Esophagus muscularis mucosa (tissue), 4 donors: ENCODE measurements around the gene FASTK. TPM values are rescaled to one million over a fixed set of nuclear protein-coding genes. Genes with fewer than 3 reads are reported as not detected.

Experiments
- DNase-seq: peaks from one replicate; pipeline ENCODE4 v3.0.0-alpha.2; 2017; ENCODE audit errors: extremely low spot score
- H3K27ac ChIP-seq, 4 donors: fragments of 200-600 bp; sonication (generic); replicated peaks in 1 of 4; 1 replicate in 3 of 4; 2 replicates in 1 of 4; pipeline ENCODE4 v1.5.1; 2016 to 2019; ENCODE audit warnings: mild to moderate bottlenecking in 1 of 4
- H3K27me3 ChIP-seq, 4 donors: fragments of 200-600 bp; sonication (generic); one replicate each; pipeline versions ENCODE4 v1.5.1 to v1.6.0; 2016 to 2019
- H3K36me3 ChIP-seq, 4 donors: fragments of 200-600 bp; sonication (generic); one replicate each; pipeline ENCODE4 v1.5.1; 2016 to 2019
- H3K4me1 ChIP-seq, 4 donors: fragments of 200-600 bp; sonication (generic); one replicate each; pipeline ENCODE4 v1.5.1; 2016 to 2019
- H3K4me3 ChIP-seq, 4 donors: fragments of 200-600 bp; sonication (generic); 1 replicate in 2 of 4; 2 replicates in 2 of 4; pipeline ENCODE4 v1.5.1; 2016 to 2019; ENCODE audit warnings: mild to moderate bottlenecking in 4 of 4, moderate library complexity in 1 of 4
- H3K9me3 ChIP-seq, 4 donors: fragments of 200-600 bp; sonication (generic); 1 replicate in 3 of 4; 2 replicates in 1 of 4; pipeline ENCODE4 v1.5.1; 2016 to 2019
- CTCF ChIP-seq, 3 experiments: fragments of 200-600 bp in 2 of 3; fragments of 450-650 bp in 1 of 3; sonication (generic) in 2 of 3; IDR thresholded peaks; one replicate each; pipeline ENCODE4 v1.5.1; 2017 to 2019; ENCODE audit warnings: antibody characterized with exemption in 3 of 3, mild to moderate bottlenecking in 2 of 3, moderate library complexity in 1 of 3
- EP300 ChIP-seq: sonication (generic); formaldehyde crosslinking; IDR thresholded peaks from one replicate; pipeline ENCODE4 v1.6.1; 2017; ENCODE audit warnings: antibody characterized with exemption
- POLR2A ChIP-seq: fragments of 450-650 bp; IDR thresholded peaks from one replicate; pipeline ENCODE4 v1.6.1; 2017; ENCODE audit warnings: antibody characterized with exemption, moderate library complexity, mild to moderate bottlenecking, low read depth
- POLR2AphosphoS5 ChIP-seq, 2 donors: sonication (generic); formaldehyde crosslinking; IDR thresholded peaks; one replicate each; pipeline ENCODE4 v1.6.1; 2017; ENCODE audit warnings: antibody characterized with exemption in 2 of 2
- WGBS: methylation state at CpG from one replicate; pipeline ENCODE4 v1.1.5; 2018; 5-methylcytosine and 5-hydroxymethylcytosine counted together
- intact Hi-C: fragments of 100-400 bp; cut with DNase I; formaldehyde crosslinking; loops from one replicate; pipeline ENCODE4 v1.15.1; 2023
- total RNA-seq, 4 donors: library from RNA; depleted of rRNA; stranded (reverse); fragments of >200 nt; gene quantifications; one replicate each; pipeline versions ENCODE4 v1.1.0 to v1.2.1, GENCODE V29; 2016

Gene FASTK
- total RNA-seq, 4 donors from 2014 or later = 45.7 to 74.9 (median 60.4) TPM

- intact Hi-C loops = no loop called here
- H3K4me3 ChIP-seq = peak overlapping the region in 3 of 4 donors; percentile 13 to 35 (median 20)
- no peaks in the 10 kb centered on the region for H3K9me3 ChIP-seq
- peaks cover 0 to 15% (median 0%) of the 10 kb centered on the region in 4 donors for H3K27me3 ChIP-seq
- DNase-seq = no peak
- WGBS = 2% methylated on average over 9 of the region's 50 CpGs
- peaks cover 0 to 16% (median 8%) of the 10 kb centered on the region in 4 donors for H3K36me3 ChIP-seq
- TF ChIP-seq CTCF (IDR thresholded peaks at IDR 0.05) (no peak), POLR2AphosphoS5 (IDR thresholded peaks at IDR 0.05) (peak; percentile 10 to 63), POLR2A (no peak)
- H3K4me1 ChIP-seq = peaks cover 9 to 32% (median 22%) of the 10 kb centered on the region in 4 donors
- no peak overlapping the region for H3K27ac ChIP-seq
Observed at GRCh38 chr7:151051108-151051507, 29.5 kb downstream of the FASTK start.

GRCh38 chr7:151048911-151049463, 31.6 kb downstream of the FASTK start:
- TF ChIP-seq POLR2A (no peak), POLR2AphosphoS5 (IDR thresholded peaks at IDR 0.05) (no peak), CTCF (IDR thresholded peaks at IDR 0.05) (no peak), EP300 (no peak)
- intact Hi-C loops = no loop called here
- Histone ChIP-seq H3K4me1 (peaks cover 9 to 32% (median 22%) of the 10 kb centered on the region in 4 donors), H3K27me3 (peaks cover 0 to 15% (median 0%) of the 10 kb centered on the region in 4 donors), H3K4me3 (no peak overlapping the region), H3K36me3 (peaks cover 0 to 32% (median 28%) of the 10 kb centered on the region in 4 donors), H3K9me3 (no peaks in the 10 kb centered on the region), H3K27ac (no peak overlapping the region)
- WGBS = 79% methylated on average over 12 of the region's 38 CpGs
- no peak for DNase-seq

- intact Hi-C loops = no loop called here
- 80% methylated on average over 22 of the region's 22 CpGs for WGBS
Observed at GRCh38 chr7:151047976-151048815, 32.4 kb downstream of the FASTK start, which contains the start of gene ASIC3. TSS of gene ASIC3 (plus strand) at chr7:151048531. CDS start at chr7:151048886, 355 bp downstream.

More at GRCh38 chr7:151047976-151048815, 32.4 kb downstream of the FASTK start, which contains the start of gene ASIC3:
- no peak within 1 kb of the TSS for H3K4me3 ChIP-seq
- no peak for DNase-seq
- H3K36me3 ChIP-seq = peaks cover 0 to 33% (median 28%) of the 10 kb centered on the region in 4 donors
- H3K9me3 ChIP-seq = no peaks in the 10 kb centered on the region
- H3K4me1 ChIP-seq = peaks cover 9 to 32% (median 22%) of the 10 kb centered on the region in 4 donors
- H3K27ac ChIP-seq = no peak within 1 kb of the TSS
- H3K27me3 ChIP-seq = peaks cover 0 to 15% (median 0%) of the 10 kb centered on the region in 4 donors
- TF ChIP-seq CTCF (IDR thresholded peaks at IDR 0.05) (no peak), POLR2A (no peak), POLR2AphosphoS5 (IDR thresholded peaks at IDR 0.05) (no peak), EP300 (no peak)
